GM20431 (cell line): Measurements from ENCODE around the gene ANP32A.
"Not testable (repeated sequence)": the region's sequence is repeated elsewhere in the genome, so short reads cannot be mapped to it uniquely, and the experiment has no call there.

ENCODE experiments used
- in situ Hi-C: fragments of 300-500 bp; cut with MseI, MboI; formaldehyde crosslinking; loops from one replicate; pipeline ENCODE4 v1.15.0; 2020; ENCODE audit warnings: low sequenced_read_pairs; ENCODE audit not compliant: unreplicated experiment

Gene ANP32A

GRCh38 chr15:68763063-68763462 is 57.6 kb downstream of the ANP32A start:
- in situ Hi-C loops = no loop called here

- in situ Hi-C loops = not testable (repeated sequence)
These were observed 60.6 kb downstream of the ANP32A start for GRCh38 chr15:68759982-68760579.

- in situ Hi-C loops = no loop called here
These were observed 65.0 kb downstream of the ANP32A start for GRCh38 chr15:68755731-68756130.

- in situ Hi-C loops = no loop called here
These were observed 69.1 kb downstream of the ANP32A start for GRCh38 chr15:68751622-68752021.

- in situ Hi-C loops = no loop called here
These were observed 70.9 kb downstream of the ANP32A start for GRCh38 chr15:68749793-68750192.

- in situ Hi-C loops = no loop called here
These were observed 71.3 kb downstream of the ANP32A start for GRCh38 chr15:68749365-68749764.

- in situ Hi-C loops = no loop called here
These were observed 77.4 kb downstream of the ANP32A start for GRCh38 chr15:68743256-68743655.

- in situ Hi-C loops = loop anchor here (10.0 kb wide), 1 partner anchor 135 kb away; no protein-coding TSS in a partner anchor
These were observed 81.2 kb downstream of the ANP32A start for GRCh38 chr15:68739390-68740080.

- in situ Hi-C loops = loop anchor here (10.0 kb wide), 1 partner anchor 139 kb away; no protein-coding TSS in a partner anchor
These were observed 85.1 kb downstream of the ANP32A start for GRCh38 chr15:68735610-68736009.

GRCh38 chr15:68734881-68735280 is 85.8 kb downstream of the ANP32A start:
- in situ Hi-C loops = loop anchor here (10.0 kb wide), 1 partner anchor 140 kb away; no protein-coding TSS in a partner anchor

GRCh38 chr15:68734352-68734751 is 86.3 kb downstream of the ANP32A start:
- in situ Hi-C loops = loop anchor here (10.0 kb wide), 1 partner anchor 140 kb away; no protein-coding TSS in a partner anchor

- in situ Hi-C loops = loop anchor here (10.0 kb wide), 1 partner anchor 141 kb away; no protein-coding TSS in a partner anchor
These were observed 87.0 kb downstream of the ANP32A start for GRCh38 chr15:68733666-68734065.

- in situ Hi-C loops = loop anchor here (10.0 kb wide), 1 partner anchor 142 kb away; no protein-coding TSS in a partner anchor
These were observed 88.2 kb downstream of the ANP32A start for GRCh38 chr15:68732451-68732850.

- in situ Hi-C loops = loop anchor here (10.0 kb wide), 1 partner anchor 144 kb away; no protein-coding TSS in a partner anchor
These were observed 89.5 kb downstream of the ANP32A start for GRCh38 chr15:68730976-68731897.

- in situ Hi-C loops = loop anchor here (10.0 kb wide), 1 partner anchor 144 kb away; no protein-coding TSS in a partner anchor
These were observed 90.2 kb downstream of the ANP32A start for GRCh38 chr15:68730471-68730919.

- in situ Hi-C loops = loop anchor here (10.0 kb wide), 1 partner anchor 145 kb away; no protein-coding TSS in a partner anchor
These were observed 90.8 kb downstream of the ANP32A start for GRCh38 chr15:68729789-68730411.
